Stimulated activated CD8-positive, alpha-beta memory T cell treated with anti-CD3 and anti-CD28 coated beads, Interleukin-12 subunit alpha, Interleukin-12 subunit beta, amount 100 ng/mL, for 4 hours (primary cell): ENCODE data around the gene ANO6.

ENCODE experiments used
- DNase-seq: peaks from one replicate; pipeline ENCODE4 v3.0.0-alpha.2; 2020; ENCODE audit warnings: low read depth

Gene ANO6

GRCh38 chr12:45458854-45459807, 243.2 kb downstream of the ANO6 start:
- DNase-seq, result no peak

DNA sequence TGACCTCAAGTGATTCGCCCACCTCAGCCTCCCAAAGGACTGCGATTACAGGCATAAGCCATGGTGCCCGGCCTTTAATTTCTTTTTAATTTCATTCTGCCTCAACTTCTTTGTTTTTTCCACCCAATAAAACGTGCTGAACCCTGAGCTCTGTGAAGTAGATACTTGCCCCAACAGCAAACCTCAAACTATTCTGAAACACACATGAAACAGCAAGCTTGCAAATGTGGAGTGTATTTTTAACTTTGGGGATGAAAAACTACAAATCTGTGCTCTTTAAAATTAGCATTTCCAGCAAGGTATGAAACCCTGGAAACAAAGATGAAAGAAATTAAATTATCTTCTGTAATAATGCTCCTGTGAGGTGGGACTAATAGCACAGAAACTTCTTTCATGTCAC, 246.6 kb downstream of the ANO6 start:
- DNase-seq, result no peak

- DNase-seq, result no peak
These were observed 248.8 kb downstream of the ANO6 start for GRCh38 chr12:45464699-45465098.

DNA sequence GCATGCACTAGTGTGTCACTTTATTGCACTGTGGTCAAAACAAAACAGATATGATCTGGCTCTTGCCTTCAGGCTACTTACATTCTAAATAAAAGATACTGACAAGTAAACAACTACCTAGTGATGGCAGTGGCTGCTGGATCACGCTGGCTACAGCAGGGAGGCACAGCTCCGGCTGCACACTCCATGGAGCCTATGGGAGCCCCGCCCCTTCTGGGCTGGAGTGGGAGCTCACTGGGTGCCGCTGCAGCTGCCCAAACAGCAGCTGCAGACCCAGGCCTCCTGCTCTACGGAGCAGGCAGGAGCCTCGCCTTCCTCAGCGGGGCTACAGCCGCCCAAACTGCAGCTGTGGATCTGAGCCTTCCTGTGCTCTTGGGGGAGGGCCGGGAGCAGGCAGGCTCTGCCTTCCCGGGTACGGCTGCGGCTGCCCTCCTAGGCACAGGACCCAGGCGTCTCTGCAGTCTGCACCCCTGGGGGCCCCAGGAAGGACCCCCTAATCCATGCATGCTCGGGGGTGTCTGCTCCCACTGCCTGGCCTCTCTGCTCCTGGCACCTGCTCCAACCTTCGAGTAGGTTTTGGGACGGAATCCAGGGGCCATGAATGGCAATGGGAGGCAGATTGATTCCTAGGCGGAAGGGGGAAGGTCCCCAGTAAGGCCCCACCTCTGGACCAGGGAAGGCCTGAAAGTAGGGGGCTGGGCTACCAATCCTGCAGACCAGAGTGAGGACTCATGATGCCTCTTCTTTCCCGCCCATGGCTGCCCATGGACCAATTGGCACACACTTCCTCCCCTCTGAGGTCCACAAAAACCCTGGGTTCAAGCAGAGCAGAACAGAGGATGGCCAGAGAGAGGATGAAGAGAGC, 253.1 kb downstream of the ANO6 start:
- DNase-seq, result no peak

GRCh38 chr12:45469902-45470301, 254.0 kb downstream of the ANO6 start:
- DNase-seq, result no peak

DNA sequence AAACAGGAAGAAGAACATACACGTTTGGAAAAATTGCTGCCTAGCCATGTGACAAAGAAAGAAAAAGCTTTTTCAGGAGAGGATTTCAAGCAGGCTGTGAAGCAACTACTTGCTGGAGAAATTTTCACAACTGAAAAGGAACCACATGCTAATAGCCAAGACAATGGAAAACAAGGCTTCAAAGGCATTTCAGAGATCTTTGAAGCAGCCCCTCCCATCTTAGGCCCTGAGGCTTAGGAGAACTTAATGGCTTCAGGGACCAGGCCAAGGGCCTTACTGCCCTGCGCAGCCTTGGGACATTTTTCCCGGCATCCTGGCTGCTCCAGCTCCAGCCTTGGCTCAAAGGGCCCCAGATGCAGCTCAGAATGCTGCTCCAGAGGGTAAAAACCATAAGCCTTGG, 257.7 kb downstream of the ANO6 start:
- no peak for DNase-seq

DNA sequence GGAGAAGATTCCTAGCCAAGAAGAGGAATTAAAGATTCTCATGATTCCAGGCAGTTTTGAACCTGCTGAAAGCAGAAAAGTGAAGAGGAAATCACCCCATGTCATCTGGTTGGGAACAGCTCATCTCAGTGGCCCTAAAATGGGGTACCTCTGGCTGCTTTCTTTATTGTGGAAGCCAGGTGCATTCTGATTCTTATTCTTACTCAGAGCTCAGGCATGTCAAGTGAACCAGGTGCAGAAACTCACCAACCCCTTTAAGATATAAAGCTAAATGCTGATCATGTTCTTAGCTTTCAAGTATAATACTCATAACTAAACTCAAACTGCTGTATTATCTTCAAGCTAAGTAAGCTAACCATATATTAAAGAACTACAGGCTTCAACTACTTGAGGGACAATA, 259.7 kb downstream of the ANO6 start:
- DNase-seq, result no peak

GRCh38 chr12:45477526-45477925, 261.6 kb downstream of the ANO6 start:
- DNase-seq, result no peak

GRCh38 chr12:45478931-45479330, 263.0 kb downstream of the ANO6 start:
- DNase-seq, result no peak

DNA sequence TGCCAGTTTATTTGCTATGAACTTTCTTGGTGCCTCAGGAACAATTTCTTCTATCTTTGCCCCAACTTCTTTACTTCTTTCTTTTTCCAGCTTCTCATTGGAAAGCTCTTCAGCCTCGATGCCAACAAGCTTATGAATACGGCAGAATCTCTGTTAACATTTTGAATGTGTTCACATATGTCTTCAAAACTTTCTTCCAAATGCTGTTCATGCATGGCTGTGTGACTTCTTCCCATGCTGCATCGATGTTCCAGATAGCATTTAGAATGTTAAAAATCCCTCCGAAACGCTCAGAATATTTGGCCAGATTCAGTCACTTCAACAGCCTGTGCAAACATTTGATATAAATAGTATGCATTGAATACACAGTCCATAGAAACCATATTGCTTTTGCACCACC, 265.9 kb downstream of the ANO6 start:
- DNase-seq, result no peak

GRCh38 chr12:45483571-45483970, 267.7 kb downstream of the ANO6 start:
- DNase-seq, result no peak
